AML-193 (cell line): ENCODE data around the gene SNRNP48.

Source experiments
- DNase-seq, 2 experiments: peaks; one replicate each; lab custom pipeline; 2025; lab: John Stamatoyannopoulos, UW

SNRNP48 gene

GRCh38 chr6:7644417-7644816, 54.4 kb downstream of the SNRNP48 start:
- DNase-seq, result peak in 1 of 2 experiments; percentile 32

GRCh38 chr6:7646394-7646793, 56.4 kb downstream of the SNRNP48 start:
- no peak for DNase-seq

- DNase-seq, result no peak
These were observed 57.5 kb downstream of the SNRNP48 start for GRCh38 chr6:7647504-7647903.

- DNase-seq, result peak; percentile 12 to 38
These were observed 59.2 kb downstream of the SNRNP48 start for GRCh38 chr6:7649037-7649810.

- no peak for DNase-seq
These were observed 60.9 kb downstream of the SNRNP48 start for GRCh38 chr6:7650878-7651277.

- no peak for DNase-seq
These were observed 63.0 kb downstream of the SNRNP48 start for GRCh38 chr6:7652957-7653356.

GRCh38 chr6:7656355-7656754, 66.4 kb downstream of the SNRNP48 start:
- DNase-seq, result no peak

GRCh38 chr6:7658543-7658942, 68.5 kb downstream of the SNRNP48 start:
- no peak for DNase-seq

- no peak for DNase-seq
These were observed 71.4 kb downstream of the SNRNP48 start for GRCh38 chr6:7661364-7661763.
